Erythroblast (primary cell): ENCODE measurements around the gene TMEM154.
"Not testable (repeated sequence)": the region's sequence is repeated elsewhere in the genome, so short reads cannot be mapped to it uniquely, and the experiment has no call there.

Experiments
- DNase-seq, 2 experiments: peaks; one replicate each; lab custom pipeline; 2025; lab: John Stamatoyannopoulos, UW
- GATA1 ChIP-seq: IDR thresholded peaks from 2 replicates; pipeline ENCODE4 v1.6.1; 2011; ENCODE audit warnings: low read depth, mild to moderate bottlenecking, control low read depth, low read length, moderate library complexity
- POLR2A ChIP-seq: IDR thresholded peaks from 2 replicates; pipeline ENCODE4 v1.6.1; 2011; ENCODE audit warnings: mild to moderate bottlenecking, low read length

Gene TMEM154

DNA sequence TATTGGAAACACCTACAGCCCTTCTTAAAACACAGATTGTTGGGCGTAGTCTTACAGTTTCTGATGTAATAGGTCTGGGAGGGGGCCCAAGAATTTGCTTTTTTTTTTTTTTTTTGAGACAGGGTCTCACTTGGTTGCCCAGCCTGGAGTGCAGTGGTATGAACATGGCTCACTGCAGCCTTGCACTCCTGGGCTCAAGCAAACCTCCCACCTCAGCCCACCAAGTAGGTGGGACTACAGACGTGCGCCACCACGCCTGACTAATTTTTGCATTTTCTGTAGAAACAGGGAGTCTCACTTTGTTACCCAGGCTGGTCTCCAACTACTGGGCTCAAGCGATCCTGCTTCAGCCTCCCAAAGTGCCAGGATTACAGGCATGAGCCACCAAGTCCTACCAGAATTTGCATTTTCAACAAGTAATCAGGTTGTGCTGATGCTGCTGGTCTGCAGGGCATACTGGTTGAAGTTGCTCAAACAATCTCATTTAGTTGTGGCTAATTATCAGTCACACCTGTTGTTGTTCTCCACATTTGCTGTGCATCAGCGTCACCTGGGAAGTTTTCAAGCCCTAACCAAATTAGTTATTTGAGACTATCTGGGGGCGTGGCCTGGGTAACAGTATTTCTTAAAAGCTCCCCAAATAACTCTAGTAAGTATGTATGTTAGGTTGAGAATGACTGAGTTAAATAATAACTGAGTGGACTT, 14.0 kb downstream of the TMEM154 start:
- no peak for DNase-seq
- TF ChIP-seq GATA1 (no peak), POLR2A (no peak)

DNA sequence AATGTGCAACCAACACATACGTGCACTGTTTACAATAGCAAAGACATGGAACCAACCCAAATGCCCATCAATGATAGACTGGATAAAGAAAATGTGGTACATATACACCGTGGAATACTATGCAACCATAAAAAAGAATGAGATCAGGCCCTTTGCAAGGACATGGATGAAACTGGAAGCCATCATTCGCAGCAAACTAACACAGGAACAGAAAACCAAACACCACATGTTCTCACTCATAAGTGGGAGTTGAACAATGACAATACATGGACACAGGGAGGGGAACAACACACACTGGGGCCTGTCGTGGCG, 15.8 kb downstream of the TMEM154 start:
- DNase-seq = not testable (repeated sequence)

DNA sequence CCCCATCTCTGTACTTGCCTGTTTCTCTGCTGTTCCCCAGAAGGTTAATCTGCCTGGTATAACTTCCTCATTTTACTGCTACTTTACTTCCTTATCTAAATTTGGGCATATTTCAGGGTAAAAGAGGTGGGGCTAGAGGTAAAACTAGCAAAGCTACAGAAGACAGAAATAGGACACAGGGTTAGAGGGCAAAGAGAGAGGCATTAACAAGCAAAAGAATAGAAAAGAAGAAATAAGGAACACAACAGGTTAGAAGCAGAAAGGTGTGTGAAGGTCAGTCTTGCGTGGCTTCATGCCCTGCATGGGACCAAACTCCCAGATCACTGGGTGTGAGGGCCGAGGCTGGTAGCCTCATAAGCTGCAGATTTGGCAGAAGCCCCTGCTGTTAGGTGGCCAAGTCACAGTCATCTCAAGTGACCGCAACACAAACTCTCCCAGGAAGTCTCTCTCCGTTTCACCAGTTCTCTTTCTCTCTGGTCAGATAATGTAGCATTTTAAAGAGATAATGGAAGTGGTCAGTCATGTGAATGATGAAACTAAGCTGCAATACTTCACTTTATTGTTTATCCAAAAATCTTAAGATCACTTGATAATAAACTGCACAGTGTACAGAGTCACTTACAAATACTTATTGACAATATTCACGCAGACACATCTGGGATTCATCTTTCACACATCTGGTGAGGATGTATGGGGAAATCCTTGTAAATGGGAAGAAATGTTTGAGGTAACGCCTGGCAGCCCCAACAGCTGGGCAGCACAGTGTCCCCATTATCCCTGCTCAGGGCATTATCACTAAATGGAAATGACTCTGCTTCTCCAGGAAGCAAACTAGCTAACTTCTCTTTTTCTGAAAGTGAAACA, 16.4 kb downstream of the TMEM154 start:
- no peak for TF ChIP-seq POLR2A
- no peak for TF ChIP-seq GATA1
- DNase-seq = peak; percentile 54 to 55

DNA sequence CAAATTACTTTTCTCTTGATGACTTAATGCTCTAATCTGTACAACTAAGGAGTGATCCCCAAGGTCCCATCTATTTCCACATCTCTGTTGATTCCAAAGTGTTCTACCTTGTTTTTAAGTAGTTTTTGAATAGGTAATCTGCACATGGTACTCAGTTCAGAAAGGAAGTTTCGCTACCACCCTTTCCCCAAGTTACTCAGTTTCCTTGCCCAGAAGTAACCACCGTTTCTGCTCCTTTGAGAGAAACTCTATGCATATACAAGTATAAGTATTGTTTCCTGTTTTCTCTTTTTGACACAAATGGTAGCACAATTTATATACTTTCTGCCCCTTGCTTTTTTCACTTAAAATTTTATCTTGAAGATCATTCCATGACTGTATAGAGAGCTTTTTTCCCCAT, 18.1 kb downstream of the TMEM154 start:
- no peak for TF ChIP-seq GATA1
- no peak for DNase-seq

DNA sequence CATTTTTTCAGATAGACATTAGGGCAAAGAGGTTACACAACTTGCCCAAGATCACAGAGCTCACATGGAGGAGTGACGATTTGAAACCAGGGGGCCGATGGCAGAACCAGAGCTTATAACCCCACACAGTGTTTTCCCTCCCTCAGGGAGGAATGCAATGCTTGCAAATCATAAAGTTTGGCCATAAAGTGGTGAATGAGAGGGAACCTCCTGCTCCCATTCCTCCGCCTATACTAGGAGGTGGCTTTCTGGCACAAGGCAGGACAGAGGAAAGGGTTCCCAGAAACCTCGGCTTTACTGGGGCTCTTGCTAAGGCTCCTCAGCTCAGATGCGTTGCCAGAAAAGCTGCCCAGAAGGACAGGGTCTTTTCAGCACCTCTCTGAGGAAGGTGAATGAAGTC, 19.3 kb downstream of the TMEM154 start:
- DNase-seq = no peak
- TF ChIP-seq GATA1 = no peak
- no peak for TF ChIP-seq POLR2A

DNA sequence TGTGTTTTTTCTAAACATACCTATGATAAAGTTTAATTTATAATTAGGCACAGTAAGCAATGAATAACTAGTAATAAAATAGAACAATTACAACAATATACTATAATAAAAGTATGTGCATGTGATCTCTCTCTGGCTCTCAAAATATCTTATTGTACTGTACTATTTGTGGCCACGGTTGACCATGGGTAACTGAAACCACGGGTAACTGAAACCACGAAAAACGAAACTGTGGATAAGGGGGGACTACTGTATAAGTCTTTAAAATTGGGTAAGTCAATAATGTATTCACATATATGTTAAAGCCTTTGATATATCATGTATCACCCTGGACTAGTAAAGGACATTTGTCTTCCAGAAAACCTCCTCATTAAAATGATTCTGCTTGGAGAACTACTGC, 20.0 kb downstream of the TMEM154 start:
- no peak for TF ChIP-seq GATA1
- TF ChIP-seq POLR2A = no peak
- no peak for DNase-seq

DNA sequence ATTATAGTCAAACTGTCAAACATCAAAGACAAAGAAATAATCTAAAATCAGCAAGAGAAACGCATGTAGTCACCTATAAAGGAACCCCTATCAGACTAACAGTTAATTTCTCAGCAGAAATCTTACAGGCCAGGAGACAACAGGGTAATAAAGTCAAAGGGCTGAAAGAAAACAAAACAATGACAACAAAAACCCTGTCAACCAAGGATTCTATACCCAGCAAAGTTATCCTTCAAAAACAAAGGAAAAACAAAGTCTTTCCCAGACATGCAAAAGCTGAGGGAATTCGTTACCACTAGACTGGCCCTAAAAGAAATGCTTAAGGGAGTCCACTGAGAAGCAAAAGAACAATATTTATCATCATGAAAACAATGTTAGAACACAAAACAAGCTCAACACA, 22.1 kb downstream of the TMEM154 start:
- no peak for DNase-seq
- no peak for TF ChIP-seq POLR2A
- no peak for TF ChIP-seq GATA1

DNA sequence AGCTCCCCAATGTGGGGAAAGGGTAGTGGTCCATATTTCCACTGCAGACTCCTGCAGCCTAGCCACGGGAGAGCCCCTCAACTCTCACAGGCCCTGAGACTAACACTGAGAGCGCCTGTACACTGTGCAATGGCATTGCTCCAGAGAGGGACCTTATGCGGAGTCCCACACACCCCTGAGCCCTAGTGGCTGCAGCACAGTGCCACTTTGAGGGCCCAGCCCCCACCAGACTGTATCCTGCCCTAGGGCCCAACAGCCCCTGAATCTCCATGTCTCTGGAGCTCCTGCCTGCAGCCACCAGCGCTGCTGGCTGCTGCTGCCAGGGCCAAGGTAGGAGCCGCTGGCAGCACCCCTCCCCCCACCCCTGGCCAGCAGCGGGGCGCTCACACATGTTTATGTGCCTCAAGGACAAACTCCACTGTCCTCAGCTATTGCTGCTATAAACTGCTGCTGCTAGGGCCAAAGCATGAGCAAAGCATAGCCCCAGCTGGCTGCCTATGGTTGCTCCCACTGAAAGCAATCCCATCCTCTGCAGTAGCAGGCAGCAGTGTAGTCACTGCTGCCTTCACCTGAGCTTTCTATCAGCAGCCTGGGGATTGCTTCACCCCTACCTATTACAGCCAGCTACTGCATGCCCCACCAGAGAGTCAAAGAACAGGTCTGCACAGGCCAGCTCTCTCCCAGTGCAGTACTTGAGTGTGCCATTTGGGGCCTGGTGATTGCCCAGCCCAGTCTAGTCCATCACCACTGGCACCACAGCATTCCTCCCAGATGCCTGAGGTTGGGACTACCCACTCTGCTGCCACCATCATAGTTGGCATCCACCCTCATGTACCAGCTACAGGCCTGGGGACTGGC, 24.3 kb downstream of the TMEM154 start:
- TF ChIP-seq POLR2A (no peak), GATA1 (no peak)
- no peak for DNase-seq

DNA sequence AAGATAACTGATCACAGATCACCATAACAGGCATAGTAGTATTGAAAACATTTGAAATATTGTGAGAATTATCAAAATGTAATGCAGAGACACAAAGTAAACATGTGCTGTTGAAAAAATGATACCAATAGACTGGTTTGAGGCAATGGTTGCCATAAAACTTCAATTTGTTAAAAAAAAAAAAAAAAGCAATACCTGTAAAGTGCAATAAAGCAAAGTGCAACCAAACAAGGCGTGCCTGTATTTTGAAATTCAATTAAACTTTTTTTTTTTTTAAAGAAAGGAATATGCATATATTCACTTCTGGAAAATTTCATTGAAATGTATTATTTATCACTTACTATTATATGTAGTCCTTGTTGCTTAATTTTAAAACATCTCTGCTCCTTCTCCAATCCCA, 27.7 kb downstream of the TMEM154 start:
- TF ChIP-seq GATA1 = no peak
- TF ChIP-seq POLR2A = no peak

DNA sequence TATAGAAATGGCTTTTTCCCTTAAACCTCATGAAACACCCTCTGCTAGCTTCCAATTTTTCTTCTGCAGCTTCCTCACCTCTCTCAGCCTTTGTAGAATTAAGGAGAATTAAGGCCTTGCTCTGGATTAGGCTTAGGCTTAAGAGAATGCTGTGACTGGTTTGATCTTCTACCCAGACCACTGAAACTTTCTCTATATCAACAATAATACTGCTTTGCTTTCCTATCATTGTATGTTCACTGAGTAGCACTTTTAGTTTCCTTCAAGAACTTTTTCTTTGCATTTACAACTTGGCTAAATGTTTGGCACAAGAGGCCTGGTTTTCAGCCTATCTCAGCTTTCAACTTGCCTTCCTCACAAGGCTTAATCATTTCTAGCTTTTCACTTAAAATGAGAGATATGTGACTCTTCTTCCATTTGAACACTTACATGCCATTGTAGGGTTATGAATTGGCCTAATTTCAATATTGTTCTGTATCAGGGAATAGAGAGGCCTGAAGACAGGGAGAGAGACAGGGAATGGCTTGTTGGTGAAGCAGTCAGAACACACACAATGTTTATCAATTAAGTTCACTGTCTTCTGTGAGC, 28.2 kb downstream of the TMEM154 start:
- DNase-seq = no peak
- no peak for TF ChIP-seq POLR2A
- TF ChIP-seq GATA1 = no peak

More for the DNA sequence above, 27.7 kb downstream of the TMEM154 start:
- no peak for DNase-seq

DNA sequence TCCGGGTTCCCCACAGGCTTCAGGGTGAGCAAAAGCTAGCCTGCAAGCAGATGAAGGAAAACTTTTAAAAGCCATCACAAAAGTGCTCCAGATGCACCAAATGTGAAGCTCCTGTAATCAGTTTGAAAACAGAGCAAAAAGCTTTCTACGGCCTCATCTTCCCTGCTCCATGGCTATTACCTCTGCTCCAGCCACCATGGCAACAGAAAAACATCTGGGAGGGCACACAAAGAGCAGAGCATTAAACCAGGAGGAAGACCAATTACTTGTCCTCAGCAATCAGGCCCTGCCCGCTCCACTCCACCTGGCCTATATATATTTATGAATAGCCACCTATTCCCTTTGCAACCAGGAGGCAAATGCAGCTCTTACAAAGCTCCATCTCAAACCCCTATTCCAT, 33.6 kb downstream of the TMEM154 start:
- no peak for DNase-seq
- TF ChIP-seq GATA1 = no peak
- TF ChIP-seq POLR2A = no peak

DNA sequence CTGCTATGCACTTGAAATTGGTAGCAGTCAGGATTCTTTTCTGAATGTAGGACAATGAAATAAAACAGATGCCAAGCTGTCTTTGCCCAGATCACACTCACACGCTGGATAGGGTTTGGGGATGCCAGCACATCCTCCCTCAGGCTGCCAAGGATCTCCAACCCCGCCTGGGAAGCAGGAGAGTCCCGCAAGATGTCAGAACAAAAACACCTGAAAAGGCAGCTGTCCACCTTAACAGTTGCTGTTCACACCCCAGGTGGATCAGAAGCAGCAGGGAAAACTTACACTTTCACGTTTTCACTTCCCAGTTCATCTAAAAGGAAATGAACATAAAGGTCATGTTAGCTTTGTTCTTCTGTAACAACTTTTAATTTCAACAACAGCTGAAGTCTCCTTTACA, 35.7 kb downstream of the TMEM154 start:
- no peak for DNase-seq
- no peak for TF ChIP-seq GATA1
- no peak for TF ChIP-seq POLR2A

DNA sequence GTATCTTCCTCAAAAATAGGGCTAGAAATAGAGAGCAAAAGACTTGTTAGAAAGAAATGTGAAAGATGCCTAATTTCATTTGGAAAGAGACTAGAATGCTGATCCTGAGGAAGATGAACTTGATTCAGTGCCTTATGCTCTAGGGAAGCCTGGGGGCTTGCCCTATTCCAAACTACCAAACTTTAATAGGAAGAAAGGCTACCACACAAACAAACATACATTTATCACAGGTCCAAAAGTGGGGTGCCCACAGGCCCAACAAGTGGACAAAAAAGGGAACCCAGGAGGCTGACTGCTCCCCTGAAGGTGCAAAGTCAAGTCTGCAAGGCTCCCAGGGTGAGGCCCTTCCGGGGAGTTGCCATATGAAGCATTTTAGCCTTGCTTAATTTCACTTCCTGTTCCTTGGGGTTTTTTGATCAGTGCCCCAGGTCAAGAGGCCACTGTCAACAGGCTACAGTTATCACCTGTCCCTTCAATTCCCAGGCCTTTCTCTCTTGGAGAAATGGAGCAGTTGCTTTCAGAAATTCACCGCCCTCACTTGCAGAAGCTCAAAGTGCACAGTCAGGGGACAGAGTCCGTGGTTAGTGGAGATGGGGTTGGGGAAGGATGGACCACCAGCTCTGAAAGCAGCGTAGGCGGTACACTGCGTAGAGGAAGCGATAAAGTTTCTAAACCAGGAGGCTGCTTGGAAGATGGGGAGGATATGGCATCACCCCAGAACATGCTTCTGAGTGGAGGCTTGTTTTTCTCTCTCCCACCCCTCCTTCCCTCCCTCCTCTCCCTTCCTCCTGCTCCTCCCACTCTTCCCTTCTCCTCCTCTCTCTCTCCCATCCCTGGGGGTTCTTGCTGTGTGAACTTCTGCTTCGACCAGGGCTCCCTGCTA, 36.4 kb downstream of the TMEM154 start:
- no peak for DNase-seq
- TF ChIP-seq POLR2A = no peak
- TF ChIP-seq GATA1 = no peak
